ENCODE data around the gene PARD3.
"Not testable (repeated sequence)": the region's sequence is repeated elsewhere in the genome, so short reads cannot be mapped to it uniquely, and the experiment has no call there.

The PARD3 gene

DNA sequence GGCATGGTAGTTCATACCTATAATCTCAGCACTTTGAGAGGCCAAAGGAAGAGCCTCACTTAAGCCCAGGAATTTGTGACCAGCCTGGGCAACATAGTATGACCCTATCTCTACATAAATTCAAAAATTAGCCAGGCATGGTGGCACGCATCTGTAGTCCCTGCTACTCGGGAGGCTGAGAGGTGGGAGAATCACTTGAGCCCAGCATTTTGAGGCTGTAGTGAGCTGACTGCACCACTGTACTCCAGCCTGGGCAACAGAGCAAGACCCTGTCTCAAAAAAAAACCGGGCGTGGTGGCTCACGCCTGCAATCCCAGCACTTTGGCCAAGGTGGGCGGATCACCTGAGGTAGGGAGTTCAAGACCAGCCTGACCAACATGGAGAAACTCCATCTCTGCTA lies 19.8 kb downstream of the PARD3 start:
- no peak for DNase-seq

DNA sequence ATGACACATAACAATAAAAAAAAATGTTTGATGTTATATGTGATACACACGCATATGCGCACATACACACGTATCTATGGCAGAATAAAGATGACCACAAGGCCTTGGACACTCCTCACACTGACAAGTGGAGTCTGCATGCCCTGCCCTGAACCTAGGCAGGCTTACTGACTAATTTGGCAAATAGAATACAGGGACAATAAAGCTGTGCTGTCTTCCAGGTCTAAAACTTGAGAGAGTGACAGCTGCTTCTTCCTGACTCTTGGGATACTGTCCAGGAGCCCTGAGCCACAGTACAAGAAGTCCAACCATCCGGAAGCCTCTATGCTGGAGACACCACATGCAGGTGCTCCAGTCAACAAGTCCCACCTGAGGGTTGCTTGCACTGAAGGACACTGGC lies 20.3 kb downstream of the PARD3 start:
- no peak for DNase-seq

DNA sequence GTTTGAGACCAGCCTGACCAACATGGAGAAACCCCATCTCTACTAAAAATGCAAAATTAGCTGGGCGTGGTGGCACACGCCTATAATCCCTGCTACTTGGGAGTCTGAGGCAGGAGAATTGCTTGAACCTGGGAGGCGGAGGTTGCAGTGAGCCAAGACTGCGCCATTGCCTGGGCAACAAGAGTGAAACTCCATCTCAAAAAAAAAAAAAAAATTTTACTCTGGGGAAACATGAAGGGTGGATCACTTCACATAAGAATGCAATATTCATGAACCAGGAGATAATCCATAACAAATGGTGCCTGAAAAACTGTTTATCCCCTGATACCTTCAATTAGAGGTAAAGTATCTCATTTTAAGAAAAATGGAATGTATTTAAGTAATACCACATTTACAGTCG lies 21.5 kb downstream of the PARD3 start:
- not testable (repeated sequence) for DNase-seq

- DNase-seq: no peak
Measured at GRCh38 chr10:34792881-34793280, 22.2 kb downstream of the PARD3 start.

- DNase-seq: no peak
Measured at GRCh38 chr10:34791947-34792346, 23.1 kb downstream of the PARD3 start.

DNA sequence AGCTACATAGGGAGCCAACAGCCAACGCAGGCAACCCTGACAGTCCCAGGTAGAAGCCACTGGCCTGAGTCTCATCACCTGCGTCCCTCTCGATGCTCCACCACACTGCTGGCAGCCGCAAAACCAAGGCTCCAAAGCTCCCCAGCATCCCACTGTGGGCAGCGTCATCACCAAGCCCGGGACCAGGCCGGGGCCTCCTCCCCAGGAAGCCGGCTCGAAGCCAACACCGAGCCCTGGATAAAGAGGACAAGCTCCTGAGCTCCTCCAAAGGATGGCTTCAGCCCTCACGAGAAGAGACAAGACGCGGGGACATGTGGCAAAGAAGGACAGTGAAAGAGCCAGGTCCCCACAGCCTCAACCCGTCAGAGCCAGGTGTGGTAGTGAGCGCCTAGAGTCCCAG lies 23.9 kb downstream of the PARD3 start:
- no peak for DNase-seq

DNA sequence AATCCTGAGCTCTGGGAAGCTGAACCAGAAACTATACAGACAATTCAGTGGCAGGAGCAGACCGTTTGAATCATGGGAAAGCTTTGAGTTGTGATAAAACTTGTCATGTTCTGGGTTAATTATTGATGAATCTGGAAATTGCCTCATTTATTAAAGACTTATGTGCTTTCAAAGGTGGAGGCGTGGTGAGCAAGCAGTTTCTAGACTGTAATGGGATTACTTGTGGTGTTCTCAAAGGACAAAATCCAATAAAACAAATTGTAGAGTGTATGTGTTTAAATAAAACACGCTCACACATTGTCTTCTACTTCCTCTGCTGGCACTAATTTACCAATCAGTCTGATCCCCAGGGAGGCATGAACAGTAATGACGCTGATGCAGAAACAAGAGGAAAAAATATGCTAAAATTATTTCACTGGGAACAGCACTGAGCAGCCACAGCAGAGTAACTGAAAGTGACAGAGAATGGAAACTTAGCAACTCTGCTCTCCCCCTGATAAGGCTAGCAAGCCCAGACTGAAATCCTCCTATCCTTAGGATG lies 25.1 kb downstream of the PARD3 start:
- no peak for DNase-seq

DNA sequence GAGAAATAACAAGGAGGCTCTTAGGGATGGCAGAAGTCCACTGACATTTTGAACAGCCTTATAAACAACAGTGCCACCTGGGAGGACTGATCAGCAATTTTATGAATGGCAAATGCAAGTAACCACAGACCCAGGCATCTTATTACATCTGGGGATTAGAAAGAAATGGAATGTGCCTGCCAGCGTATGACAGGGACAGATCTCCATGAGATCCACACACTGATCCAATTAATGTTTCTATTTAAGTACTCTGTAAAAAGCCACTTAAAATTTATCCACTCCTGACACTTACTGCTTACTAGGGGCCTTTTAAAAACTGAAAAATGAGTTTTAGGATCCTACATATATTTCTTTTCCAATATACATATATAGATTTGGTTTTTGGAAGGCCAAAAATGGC lies 28.6 kb downstream of the PARD3 start:
- no peak for DNase-seq

DNA sequence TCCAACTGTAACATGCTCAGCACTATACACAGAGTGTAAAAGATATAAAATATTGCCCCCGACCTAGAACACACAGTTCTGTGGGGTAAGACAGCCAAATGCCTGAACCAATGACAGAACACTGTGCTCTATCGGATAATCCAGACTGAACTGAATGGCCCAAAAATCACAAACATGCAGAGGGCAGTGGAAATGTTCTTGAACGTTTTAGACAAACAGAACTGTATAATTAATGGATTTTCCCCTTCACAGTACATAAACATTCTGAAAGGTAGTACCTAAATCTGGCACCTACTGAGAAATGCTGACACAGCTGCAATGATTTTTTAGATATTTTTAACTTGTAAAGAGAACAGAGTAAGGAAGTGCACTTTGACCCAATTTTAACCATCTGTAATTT lies 33.4 kb downstream of the PARD3 start:
- DNase-seq: no peak

- DNase-seq: no peak
Measured at GRCh38 chr10:34780818-34781380, 34.2 kb downstream of the PARD3 start.

DNA sequence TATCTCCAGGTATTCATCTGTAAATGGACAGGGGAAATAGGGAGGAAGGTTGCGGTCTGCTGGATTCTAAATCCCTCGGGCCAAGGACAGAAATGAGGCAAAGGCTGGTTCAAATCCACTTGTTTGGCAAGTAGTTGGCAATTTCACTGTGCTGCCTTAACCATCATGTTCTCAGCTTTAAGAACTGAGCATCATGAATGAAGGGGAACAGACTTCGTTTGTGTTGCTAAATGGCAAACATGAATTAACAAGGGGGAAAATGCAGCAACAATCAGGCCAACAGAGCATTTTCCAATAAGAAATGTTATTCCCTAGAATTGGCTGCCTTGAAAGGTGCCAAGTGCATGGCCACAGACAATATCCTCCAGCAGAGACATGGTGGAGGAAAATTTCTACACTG lies 36.9 kb downstream of the PARD3 start:
- no peak for DNase-seq

DNA sequence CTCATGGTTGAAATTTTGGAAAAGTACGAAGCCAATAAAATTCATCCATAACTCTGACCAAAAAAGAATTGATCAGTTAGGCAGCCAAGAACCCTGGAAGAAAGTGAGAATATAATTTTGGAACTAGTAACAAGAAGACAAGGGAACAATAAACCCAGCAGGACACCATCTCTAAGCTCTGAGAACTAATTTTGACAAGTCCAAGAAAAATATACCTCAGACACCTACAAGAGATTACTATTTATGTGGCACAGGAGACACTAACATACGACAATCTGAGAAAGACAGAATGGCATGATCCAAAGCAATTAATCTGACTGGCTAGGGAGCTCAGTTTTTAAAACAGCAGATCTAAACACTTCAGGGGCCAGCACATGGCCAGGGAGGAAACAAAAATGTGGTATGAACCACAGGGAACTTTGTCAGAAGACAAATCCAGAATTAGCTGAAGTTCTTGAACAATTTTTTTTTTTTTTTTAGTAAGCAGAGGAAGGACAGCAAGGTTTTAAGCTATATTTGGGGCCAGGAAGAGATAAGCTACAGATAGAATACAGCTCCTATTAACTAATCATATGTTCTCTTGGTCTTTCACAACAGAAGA lies 38.9 kb downstream of the PARD3 start:
- no peak for DNase-seq

DNA sequence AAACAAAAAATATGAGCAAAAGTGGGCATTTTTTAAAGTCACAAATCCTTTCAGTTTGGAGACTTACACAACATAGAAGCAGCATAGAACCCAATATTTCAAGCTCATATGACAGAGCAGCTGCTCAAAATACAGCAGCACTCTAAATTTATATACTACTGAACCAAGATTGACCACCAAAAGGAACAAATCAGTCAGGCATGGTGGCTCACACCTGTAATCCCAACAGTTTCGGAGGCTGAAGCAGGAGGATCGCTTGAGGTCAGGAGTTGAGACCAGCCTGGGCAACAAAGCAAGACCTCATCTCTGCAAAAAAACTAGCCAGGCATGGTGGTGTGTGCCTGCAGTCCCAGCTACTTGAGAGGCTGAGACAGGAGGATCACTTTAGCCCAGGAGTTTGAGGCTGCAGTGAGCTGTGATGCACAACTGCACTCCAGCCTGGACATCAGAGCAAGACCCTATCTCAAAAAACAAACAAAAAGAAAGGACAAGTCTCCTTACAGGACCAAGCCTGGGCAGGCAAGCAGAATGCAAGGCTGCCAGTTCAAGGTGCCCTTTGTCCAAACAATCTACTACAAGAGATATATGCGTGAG lies 40.0 kb downstream of the PARD3 start:
- no peak for DNase-seq

DNA sequence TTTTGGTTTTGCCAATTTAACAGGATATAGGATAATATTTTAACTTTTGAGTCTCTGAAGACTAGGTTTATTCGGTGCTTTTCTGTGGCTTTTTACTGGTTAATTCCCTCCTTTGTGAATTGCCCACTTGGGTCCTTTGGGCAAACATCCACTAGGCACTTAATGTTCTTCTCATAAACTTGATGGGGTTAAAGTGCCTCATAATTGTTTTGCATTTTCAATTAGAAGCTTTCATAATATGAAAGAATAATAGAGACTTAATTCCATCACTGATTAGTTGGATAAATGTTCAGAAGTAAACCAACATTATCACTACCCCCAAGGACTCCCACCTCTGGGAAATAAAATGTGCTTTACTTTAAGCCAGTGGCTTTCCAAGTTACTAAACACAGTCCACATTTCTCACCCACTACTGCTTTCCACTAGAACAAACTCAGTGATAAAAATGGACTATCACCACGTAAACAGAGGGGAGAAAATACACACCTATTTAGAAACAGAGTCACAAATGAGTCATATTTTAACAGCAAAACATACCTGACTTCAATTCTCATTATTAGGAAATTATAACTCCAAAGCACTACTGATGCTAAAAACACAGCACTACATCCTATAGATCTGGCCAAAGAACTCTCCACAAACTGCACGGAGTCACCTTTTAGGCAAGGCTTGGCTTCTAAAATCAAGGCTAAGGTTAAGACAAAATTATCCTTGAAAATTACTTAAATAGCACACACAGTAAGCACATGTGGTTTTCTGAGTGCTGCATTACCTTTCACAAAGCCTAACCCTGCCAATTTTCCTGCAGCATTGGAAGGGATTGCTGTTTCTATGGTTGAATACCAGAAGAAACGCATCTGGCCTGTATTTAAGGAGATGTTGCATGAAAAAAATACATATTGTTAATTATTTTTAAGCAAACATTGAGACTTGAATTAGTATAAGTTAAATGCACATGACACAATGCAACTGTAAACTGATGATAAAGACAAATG lies 41.2 kb downstream of the PARD3 start:
- DNase-seq: no peak

DNA sequence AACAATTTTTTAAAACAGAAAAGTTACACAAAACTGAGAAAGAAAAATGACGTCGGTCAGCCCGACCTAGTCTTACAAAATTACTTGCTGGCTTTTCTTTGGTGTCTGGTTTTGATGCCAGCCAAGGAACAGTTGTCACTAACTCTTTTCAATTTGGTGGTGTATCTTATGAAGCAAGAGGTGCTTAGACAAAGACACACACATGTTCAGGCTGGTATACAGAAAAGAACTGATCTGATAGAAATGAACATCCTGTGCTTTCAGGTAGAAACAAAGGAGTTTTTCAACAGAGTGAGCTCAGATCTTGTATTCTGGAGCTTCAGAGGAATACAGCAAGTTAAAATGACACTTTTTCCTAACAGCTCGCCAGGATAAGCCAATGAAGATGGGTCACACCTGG lies 43.6 kb downstream of the PARD3 start:
- no peak for DNase-seq

GRCh38 chr10:34771106-34771505 lies 44.0 kb downstream of the PARD3 start:
- DNase-seq: no peak

- DNase-seq: no peak
Measured at GRCh38 chr10:34769899-34770298, 45.2 kb downstream of the PARD3 start.

GRCh38 chr10:34768972-34769330 lies 46.1 kb downstream of the PARD3 start:
- DNase-seq: no peak

- no peak for DNase-seq
Measured at GRCh38 chr10:34768261-34768971, 46.7 kb downstream of the PARD3 start.

DNA sequence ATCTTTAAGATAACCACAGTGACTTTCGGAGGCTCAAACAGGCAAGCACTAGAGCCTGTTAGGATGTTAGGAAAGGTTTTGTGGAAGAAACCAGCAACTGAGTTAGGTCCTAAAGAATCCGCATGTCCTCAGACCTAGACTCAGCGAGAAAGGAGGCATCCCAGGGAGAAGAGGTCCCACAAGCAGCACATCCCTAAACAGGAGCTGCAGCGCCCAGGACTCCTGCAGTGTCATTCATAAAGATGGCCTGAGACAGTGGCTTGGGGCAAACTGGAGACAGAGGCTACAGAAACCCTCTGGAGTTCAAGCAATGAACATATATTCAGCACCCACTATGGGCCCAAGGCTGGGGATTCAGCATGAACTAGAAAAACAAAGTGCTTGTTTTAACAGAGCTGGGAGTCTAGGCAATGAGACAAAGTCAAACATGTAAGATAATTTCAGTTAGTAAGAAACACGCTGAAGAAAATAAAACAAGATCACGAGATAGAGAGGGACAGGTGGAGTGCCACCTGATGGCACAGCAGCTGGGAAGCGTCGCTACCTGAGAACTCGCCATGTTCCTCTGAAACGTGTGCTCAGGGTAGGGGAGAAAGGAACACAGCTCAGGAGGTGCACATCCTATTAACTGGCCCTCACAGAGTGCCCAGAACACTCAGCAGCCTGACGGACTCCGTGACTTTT lies 48.1 kb downstream of the PARD3 start:
- DNase-seq: no peak

- no peak for DNase-seq
Measured at GRCh38 chr10:34766266-34766600, 48.9 kb downstream of the PARD3 start.

- DNase-seq: peak; percentile 20
Measured at GRCh38 chr10:34764472-34764946, 50.6 kb downstream of the PARD3 start.
